ENCODE data around the gene CAMK4.

DNA sequence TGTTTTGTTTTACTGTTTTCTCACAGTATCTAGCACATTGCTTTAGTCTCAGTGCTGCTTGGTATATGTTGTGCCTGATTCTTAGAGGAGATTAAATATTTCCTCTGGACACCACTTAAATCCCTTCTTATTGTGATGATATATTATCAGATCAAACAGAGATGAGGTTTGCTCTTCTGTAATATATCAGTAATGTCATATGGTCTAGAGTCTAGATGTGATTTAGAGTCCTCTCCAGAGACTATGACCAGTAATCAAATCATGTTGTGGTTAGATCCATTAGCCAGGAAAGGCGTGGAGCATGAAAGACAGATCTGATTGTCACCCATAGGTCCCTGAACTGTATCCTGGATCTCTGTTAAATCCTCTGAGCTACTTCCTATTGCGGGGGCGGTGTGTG is 24.4 kb downstream of the CAMK4 start:
- TF ChIP-seq EZH2phosphoT487 (IDR thresholded peaks at IDR 0.05), result no peak
- no peak for TF ChIP-seq CTCF (IDR thresholded peaks at IDR 0.05)
